Spinal cord (tissue), 10 donors: Measurements from ENCODE around the gene RAB41. TPM values are rescaled to one million over a fixed set of nuclear protein-coding genes. Genes with fewer than 3 reads are reported as not detected.
A peak's percentile ranks its signal among the peaks of the same experiment; 100 is the strongest.
"Not testable (repeated sequence)": the region's sequence is repeated elsewhere in the genome, so short reads cannot be mapped to it uniquely, and the experiment has no call there.

Experiments
- DNase-seq, 6 donors: peaks; one replicate each; pipeline versions ENCODE4 v3.0.0 to v3.0.0-alpha.2; 2013 to 2015; ENCODE audit warnings: low spot score in 6 of 6, low read depth in 4 of 6
- H3K27ac ChIP-seq: one replicate; pipeline ENCODE4 v1.5.1; 2013; ENCODE audit warnings: low read depth, low read length, control low read depth
- H3K27me3 ChIP-seq: one replicate; pipeline ENCODE4 v1.6.1; 2013; ENCODE audit warnings: low read length; ENCODE audit not compliant: control insufficient read depth, insufficient read depth
- H3K36me3 ChIP-seq: one replicate; pipeline ENCODE4 v1.6.1; 2013; ENCODE audit warnings: low read length; ENCODE audit not compliant: control insufficient read depth, insufficient read depth
- H3K4me1 ChIP-seq: one replicate; pipeline ENCODE4 v1.6.1; 2013; ENCODE audit warnings: low read length; ENCODE audit not compliant: control insufficient read depth, insufficient read depth
- H3K4me3 ChIP-seq: one replicate; pipeline ENCODE4 v1.5.1; 2013; ENCODE audit warnings: low read depth, low read length, control low read depth
- H3K9me3 ChIP-seq: one replicate; pipeline ENCODE4 v1.6.1; 2013; ENCODE audit warnings: low read length; ENCODE audit not compliant: control insufficient read depth, insufficient read depth
- WGBS: methylation state at CpG from one replicate; pipeline ENCODE4 v1.1.5; 2013; ENCODE audit warnings: missing lambda C conversion rate; ENCODE audit not compliant: insufficient coverage; 5-methylcytosine and 5-hydroxymethylcytosine counted together
- polyA plus RNA-seq, 2 donors: library from polyadenylated mRNA; unstranded; fragments of 120-200 nt; gene quantifications; one replicate each; pipeline ENCODE4 v1.2.1, GENCODE V29; 2013; ENCODE audit not compliant: insufficient read length in 2 of 2
- total RNA-seq, 2 donors: library from RNA; depleted of rRNA in 1 of 2; stranded (reverse); fragments of 120-200 nt in 1 of 2; fragments of >200 nt in 1 of 2; gene quantifications; one replicate each; pipeline versions ENCODE4 v1.2.3 to v1.2.4, GENCODE V29; 2013 to 2014
- donor health status: healthy.

RAB41 gene
- total and polyA plus RNA-seq, 4 donors = 1.9 to 2.2 TPM; not detected in 2

DNA sequence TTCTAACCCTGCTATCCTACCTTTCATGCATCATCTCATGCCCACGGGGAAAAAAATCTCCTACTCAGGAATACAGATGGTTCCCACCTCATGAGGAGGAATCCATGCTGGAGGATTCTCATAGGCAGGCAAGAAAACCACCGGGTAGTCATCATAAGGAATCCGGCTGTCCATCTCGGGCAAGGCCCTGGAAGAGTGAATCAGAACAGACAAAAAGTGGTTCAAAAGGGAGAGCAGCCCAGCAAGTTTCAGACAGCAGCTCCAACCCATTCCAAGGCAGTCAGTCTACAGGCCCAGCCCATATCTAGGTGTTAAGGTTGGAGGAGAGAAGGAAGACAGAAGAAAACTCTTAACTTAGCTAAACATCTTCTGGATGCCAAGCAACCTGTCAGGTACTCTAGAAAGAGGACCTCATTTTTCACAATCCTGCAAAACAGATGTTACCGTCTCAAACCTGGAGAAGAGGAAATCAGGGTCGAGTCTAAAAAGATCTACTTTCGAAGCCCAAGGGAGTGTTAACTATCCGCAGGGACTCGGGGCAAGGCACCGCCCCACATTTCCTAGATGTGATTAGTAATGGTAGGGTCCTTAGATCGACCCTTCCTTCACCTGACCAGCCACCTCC, 7.3 kb downstream of the RAB41 start:
- peak overlapping the region; percentile 61 for H3K4me3 ChIP-seq
- H3K27me3 ChIP-seq = no peaks in the 10 kb centered on the region
- H3K9me3 ChIP-seq = no peaks in the 10 kb centered on the region
- DNase-seq = no peak
- peaks cover 5% of the 10 kb centered on the region for H3K4me1 ChIP-seq
- WGBS = 80% methylated on average over 5 of the region's 11 CpGs
- H3K36me3 ChIP-seq = no peaks in the 10 kb centered on the region
- no peak overlapping the region for H3K27ac ChIP-seq

DNA sequence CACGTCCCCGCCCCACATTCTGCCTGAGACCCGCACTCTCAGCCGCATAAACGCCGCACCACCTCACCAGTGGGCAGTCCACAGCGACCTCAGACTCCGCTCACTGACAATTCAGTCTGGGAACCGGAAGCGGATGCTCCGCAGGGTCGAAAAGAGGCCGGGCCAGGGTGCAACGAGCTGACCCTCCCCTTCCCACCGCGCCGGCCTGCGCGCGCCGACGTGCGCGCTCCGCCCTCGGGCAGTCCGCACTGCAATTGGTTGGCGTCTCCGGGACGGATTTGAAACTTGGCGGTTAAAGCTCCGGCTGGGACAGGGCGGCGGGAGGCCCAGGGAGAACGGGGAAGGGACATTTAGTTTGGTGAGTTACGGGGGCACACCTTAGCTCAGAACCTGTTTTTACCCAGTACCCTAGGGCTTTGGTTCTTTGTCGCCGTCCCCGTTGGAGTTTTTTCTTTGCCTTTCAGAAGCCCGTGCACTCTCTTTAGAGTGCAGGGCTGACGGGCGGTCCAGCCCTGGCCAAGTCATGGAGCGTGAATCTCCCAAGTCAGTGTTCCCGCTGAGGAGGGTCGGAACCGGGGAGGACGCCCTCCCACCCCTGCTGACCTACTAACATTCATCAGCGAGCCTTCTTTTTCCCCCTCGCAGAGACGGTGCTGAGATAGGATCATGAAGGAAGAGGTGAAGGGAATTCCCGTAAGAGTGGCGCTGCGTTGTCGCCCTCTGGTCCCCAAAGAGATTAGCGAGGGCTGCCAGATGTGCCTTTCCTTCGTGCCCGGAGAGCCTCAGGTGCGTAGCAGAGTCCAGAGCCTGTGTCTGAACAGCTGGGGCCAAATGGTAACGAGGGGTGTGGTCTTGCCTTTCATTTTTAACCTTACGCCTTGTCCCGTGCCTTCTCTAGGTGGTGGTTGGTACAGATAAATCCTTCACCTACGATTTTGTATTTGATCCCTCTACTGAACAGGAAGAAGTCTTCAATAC, 8.1 kb downstream of the RAB41 start, which contains the start of the genes KIF4A and PDZD11:
TSS of gene KIF4A (plus strand) at position 312 of the 978 bp plus-strand sequence. CDS start at position 667, 355 bp downstream.
TSS of gene PDZD11 (minus strand) at position 135 of the 978 bp plus-strand sequence. CDS start 586 bp downstream, outside the sequence.
- Histone ChIP-seq H3K4me1 (peaks cover 5% of the 10 kb centered on the region), H3K4me3 (peak within 1 kb of the TSS; percentile 61), H3K9me3 (no peaks in the 10 kb centered on the region), H3K27ac (no peak within 1 kb of the TSS), H3K36me3 (no peaks in the 10 kb centered on the region), H3K27me3 (no peaks in the 10 kb centered on the region)
- WGBS = 16% methylated on average over 47 of the region's 62 CpGs
- DNase-seq = peak; percentile 33 to 92 (median 64)

DNA sequence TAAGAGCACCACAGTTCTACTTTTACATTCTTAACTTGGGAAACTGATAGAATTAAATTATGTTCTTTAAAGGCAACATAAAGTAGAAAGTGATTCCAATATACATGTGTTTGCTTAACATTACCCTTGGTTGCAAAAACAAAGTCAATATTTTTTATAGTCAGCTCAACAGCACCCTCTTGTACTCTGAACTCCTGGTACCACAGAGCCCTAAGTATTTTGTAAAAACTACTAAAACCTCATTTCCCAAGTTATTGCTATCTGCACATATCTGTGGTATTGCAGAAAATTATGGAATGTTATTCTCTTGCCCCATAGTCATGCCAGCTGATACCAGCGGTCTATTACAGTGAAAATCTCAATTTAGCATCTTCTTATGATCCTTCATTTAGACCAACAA, 10.8 kb downstream of the RAB41 start:
- no peak overlapping the region for H3K27ac ChIP-seq
- no peak overlapping the region for H3K4me3 ChIP-seq
- DNase-seq = no peak
- no peaks in the 10 kb centered on the region for H3K9me3 ChIP-seq
- no peaks in the 10 kb centered on the region for H3K27me3 ChIP-seq
- H3K4me1 ChIP-seq = peaks cover 5% of the 10 kb centered on the region
- H3K36me3 ChIP-seq = no peaks in the 10 kb centered on the region
- WGBS = no CpG with 5 or more reads among the region's 1 CpG

DNA sequence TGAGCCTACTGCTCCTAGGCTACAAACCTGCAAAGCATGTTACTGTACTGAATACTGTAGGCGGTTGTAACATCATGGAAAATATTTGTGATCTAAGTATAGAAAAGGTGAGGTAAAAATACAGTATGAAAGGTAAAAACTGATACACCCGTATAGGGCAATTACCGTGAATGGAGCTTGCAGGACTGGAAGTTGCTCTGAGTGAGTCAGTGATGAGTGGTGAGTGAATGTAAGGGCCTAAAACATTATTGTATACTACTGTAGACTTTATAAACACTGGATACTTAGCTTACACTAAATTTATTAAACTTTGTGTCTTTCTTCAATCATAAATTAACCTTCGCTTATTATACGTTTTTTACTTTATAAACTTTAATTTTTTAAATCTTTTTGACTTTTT, 11.6 kb downstream of the RAB41 start:
- H3K4me1 ChIP-seq = peaks cover 5% of the 10 kb centered on the region
- no peaks in the 10 kb centered on the region for H3K36me3 ChIP-seq
- H3K9me3 ChIP-seq = no peaks in the 10 kb centered on the region
- H3K27me3 ChIP-seq = no peaks in the 10 kb centered on the region
- no peak overlapping the region for H3K27ac ChIP-seq
- no peak overlapping the region for H3K4me3 ChIP-seq
- no peak for DNase-seq
- WGBS = 67% methylated on average over 1 of the region's 5 CpGs

DNA sequence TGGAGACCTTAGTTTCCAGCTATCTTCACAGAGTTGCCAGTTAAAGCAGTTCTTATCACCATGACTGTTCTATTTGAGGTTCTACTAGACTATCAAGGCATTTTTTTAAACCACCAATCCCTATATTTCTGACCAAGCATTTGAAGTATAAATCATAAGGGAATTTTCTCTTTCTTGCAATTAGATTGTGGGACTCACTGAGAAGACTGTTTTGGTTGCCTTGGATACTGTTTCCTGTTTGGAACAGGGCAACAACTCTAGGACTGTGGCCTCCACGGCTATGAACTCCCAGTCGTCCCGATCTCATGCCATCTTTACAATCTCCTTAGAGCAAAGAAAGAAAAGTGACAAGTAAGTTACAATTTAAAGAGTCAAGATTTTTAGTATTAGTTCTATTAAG, 19.7 kb downstream of the RAB41 start:
- DNase-seq = no peak
- Histone ChIP-seq H3K27ac (no peak overlapping the region), H3K36me3 (no peaks in the 10 kb centered on the region), H3K4me3 (no peak overlapping the region), H3K27me3 (no peaks in the 10 kb centered on the region), H3K4me1 (no peaks in the 10 kb centered on the region), H3K9me3 (no peaks in the 10 kb centered on the region)
- WGBS = no CpG with 5 or more reads among the region's 3 CpGs

DNA sequence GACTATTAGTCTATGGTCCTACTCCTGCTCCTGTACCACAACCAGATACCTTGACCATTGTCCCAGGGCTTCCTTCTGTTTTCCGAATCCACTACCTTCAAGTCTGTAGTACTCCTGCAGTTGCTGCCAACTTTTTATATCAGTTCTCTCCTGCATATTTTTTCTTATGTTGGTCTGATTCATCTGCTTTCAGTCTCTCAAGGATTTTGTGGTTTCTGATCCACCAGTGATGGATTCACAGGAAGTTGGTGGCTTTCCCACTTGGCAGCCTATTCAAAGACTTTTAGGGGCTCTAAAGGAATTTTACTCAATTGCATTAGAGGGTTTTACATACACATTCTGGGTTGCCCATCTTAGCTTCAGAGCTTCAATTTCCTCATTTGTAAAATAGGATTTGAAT, 31.5 kb downstream of the RAB41 start:
- DNase-seq = no peak
- Histone ChIP-seq H3K4me3 (no peak overlapping the region), H3K4me1 (no peaks in the 10 kb centered on the region), H3K27ac (no peak overlapping the region), H3K9me3 (peaks cover 2% of the 10 kb centered on the region), H3K36me3 (no peaks in the 10 kb centered on the region), H3K27me3 (no peaks in the 10 kb centered on the region)
- WGBS = 86% methylated on average over 1 of the region's 1 CpG

DNA sequence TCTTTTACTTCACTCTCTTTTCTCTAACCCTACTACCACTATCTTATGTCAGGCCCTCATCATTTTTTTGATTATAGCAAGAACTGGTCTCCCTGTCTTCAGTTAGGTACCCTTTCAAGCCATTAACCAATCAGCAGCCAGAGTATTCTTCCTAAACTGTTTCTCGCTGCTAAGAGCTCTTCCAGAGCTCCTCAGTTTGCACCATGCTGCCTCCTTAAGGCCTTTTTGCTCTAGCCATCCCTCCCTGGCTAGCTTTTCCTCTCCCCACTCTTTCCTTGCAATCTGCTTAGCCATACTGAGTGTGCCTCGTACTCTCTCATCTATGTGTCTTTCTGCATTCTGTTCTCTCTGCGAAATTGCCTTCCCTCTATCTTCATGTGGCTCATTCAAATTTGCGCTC, 40.8 kb downstream of the RAB41 start:
- Histone ChIP-seq H3K9me3 (no peaks in the 10 kb centered on the region), H3K4me1 (no peaks in the 10 kb centered on the region), H3K36me3 (no peaks in the 10 kb centered on the region), H3K4me3 (no peak overlapping the region), H3K27me3 (no peaks in the 10 kb centered on the region), H3K27ac (no peak overlapping the region)
- WGBS = 77% methylated on average over 4 of the region's 4 CpGs
- DNase-seq = no peak

DNA sequence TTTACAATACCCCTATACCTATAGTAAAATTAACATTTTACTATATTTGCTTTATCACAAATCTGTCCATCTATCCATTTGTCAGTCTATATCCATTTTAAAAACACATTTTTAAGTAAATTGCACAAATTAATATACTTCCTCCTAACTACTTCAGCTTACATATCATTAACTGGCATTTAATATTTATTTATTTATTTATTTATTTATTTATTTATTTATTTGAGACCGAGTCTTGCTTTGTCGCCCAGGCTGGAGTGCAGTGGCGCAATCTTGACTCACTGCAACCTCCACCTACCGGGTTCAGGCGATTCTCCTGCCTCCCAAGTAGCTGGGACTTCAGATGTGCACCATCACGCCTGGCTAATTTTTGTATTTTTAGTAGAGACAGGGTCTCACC, 41.7 kb downstream of the RAB41 start:
- H3K4me3 ChIP-seq = not testable (repeated sequence)
- WGBS = 100% methylated on average over 1 of the region's 6 CpGs

DNA sequence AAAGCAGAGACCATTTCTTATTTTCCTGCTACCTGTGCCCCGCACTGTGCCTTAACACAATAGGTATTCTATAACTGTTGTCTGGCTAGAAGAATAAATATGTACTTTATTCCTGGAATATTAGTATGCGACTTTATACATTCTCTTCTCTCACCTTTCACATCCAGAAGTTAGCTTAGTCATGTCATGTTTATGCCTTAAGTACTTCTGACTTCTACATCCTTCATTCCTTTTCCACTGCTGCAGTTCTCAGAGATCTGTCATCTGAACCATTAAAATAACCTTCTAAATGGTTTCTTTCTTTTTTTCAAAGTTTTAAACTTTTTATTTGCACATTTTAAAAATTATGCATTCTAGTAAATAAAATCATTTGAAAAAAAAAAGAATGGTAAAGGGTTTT, 42.4 kb downstream of the RAB41 start:
- Histone ChIP-seq H3K27ac (no peak overlapping the region), H3K36me3 (no peaks in the 10 kb centered on the region), H3K9me3 (no peaks in the 10 kb centered on the region), H3K4me3 (no peak overlapping the region), H3K27me3 (no peaks in the 10 kb centered on the region), H3K4me1 (no peaks in the 10 kb centered on the region)
- WGBS = no CpG with 5 or more reads among the region's 2 CpGs
- DNase-seq = no peak

More for the DNA sequence above, 41.7 kb downstream of the RAB41 start:
- H3K4me1 ChIP-seq, H3K36me3 ChIP-seq, DNase-seq, H3K9me3 ChIP-seq, H3K27me3 ChIP-seq, H3K27ac ChIP-seq: not testable (repeated sequence)
